ENCODE data around the gene DNAJC5. TPM values are rescaled to one million over a fixed set of nuclear protein-coding genes. Genes with fewer than 3 reads are reported as not detected.
A peak's percentile ranks its signal among the peaks of the same experiment; 100 is the strongest.
"Not testable (repeated sequence)": the region's sequence is repeated elsewhere in the genome, so short reads cannot be mapped to it uniquely, and the experiment has no call there.

DNAJC5 gene
- total RNA-seq, 1 donor from 2014 or later: 30.3 TPM

GRCh38 chr20:63861365-63861934 is 33.5 kb upstream of the DNAJC5 start, which contains the start of gene ABHD16B:
Gene ABHD16B, plus strand, starts transcription at chr20:63861498. Its CDS starts 43 bp downstream, at chr20:63861541.
- peaks cover 37 to 52% (median 47%) of the 10 kb centered on the region in 3 donors for H3K4me1 ChIP-seq (ENCODE audit: control insufficient read depth in 3 of 3, insufficient read depth in 3 of 3, low read length in 3 of 3)
- H3K4me3 ChIP-seq (ENCODE audit: low read length in 3 of 3): no peak within 1 kb of the TSS
- H3K9ac ChIP-seq (ENCODE audit: low read depth in 1 of 3, low read length in 3 of 3): no peak within 1 kb of the TSS
- H3K36me3 ChIP-seq (ENCODE audit: control insufficient read depth in 3 of 3, insufficient read depth in 3 of 3, low read length in 3 of 3): peaks cover 6 to 14% (median 8%) of the 10 kb centered on the region in 3 donors
- H3K27me3 ChIP-seq (ENCODE audit: control insufficient read depth in 3 of 3, insufficient read depth in 3 of 3, low read length in 3 of 3): peaks cover 3 to 16% (median 6%) of the 10 kb centered on the region in 3 donors
- H3K27ac ChIP-seq (ENCODE audit: low read depth, low read length): no peak within 1 kb of the TSS
- no peaks in the 10 kb centered on the region for H3K9me3 ChIP-seq (ENCODE audit: control insufficient read depth in 3 of 3, low read length in 3 of 3)

- Histone ChIP-seq H3K4me1 (ENCODE audit: control insufficient read depth in 3 of 3, insufficient read depth in 3 of 3, low read length in 3 of 3) (peaks cover 33 to 52% (median 47%) of the 10 kb centered on the region in 3 donors), H3K27me3 (ENCODE audit: control insufficient read depth in 3 of 3, insufficient read depth in 3 of 3, low read length in 3 of 3) (peaks cover 0 to 11% (median 3%) of the 10 kb centered on the region in 3 donors), H3K9ac (ENCODE audit: low read depth in 1 of 3, low read length in 3 of 3) (no peak overlapping the region), H3K36me3 (ENCODE audit: control insufficient read depth in 3 of 3, insufficient read depth in 3 of 3, low read length in 3 of 3) (peaks cover 6 to 14% (median 8%) of the 10 kb centered on the region in 3 donors), H3K9me3 (ENCODE audit: control insufficient read depth in 3 of 3, low read length in 3 of 3) (no peaks in the 10 kb centered on the region), H3K4me3 (ENCODE audit: low read length in 3 of 3) (no peak overlapping the region), H3K27ac (ENCODE audit: low read depth, low read length) (no peak overlapping the region)
Observed at GRCh38 chr20:63861981-63862901, 32.7 kb upstream of the DNAJC5 start.

DNA sequence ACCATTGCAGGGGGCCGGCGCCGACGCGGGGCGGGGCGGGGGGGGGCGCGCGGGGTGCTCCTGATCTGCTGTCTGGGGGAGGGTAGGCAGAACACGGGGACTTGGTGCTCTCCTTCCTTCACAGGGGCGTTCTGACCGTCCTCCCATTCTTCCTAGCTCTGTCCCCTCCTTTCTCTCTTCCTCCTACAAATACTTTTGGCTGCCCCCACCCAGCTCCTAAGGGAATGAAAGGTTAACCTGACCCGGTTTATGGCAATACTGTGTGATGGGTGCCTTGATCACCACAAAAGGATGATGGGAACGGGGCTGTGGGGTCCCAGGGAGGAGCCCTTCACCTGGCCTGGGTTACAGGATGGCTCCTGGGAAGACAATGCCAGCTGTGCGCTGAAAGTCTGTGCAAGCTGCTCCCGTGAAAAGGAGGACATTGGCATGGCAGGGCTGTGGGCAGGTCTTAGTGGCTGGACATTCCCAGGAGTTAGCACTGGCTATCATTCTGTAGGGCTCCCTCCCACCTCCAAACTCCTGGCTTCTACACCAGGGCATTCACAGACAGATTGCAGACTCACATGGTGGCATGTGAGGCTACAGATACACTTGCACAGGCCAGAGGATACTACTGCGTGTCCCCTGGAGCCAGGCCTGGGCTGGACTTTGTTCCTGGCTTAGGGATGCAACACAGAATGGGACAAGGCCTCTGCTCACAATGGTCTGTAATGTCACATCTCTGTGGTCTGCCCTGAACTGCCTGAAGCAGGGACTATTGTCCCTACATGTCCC is 31.7 kb upstream of the DNAJC5 start:
- Histone ChIP-seq H3K4me1 (ENCODE audit: control insufficient read depth in 3 of 3, insufficient read depth in 3 of 3, low read length in 3 of 3) (peaks cover 24 to 43% (median 39%) of the 10 kb centered on the region in 3 donors), H3K9me3 (ENCODE audit: control insufficient read depth in 3 of 3, low read length in 3 of 3) (no peaks in the 10 kb centered on the region), H3K27ac (ENCODE audit: low read depth, low read length) (peak overlapping the region; percentile 95), H3K27me3 (ENCODE audit: control insufficient read depth in 3 of 3, insufficient read depth in 3 of 3, low read length in 3 of 3) (peaks cover 0 to under 1% (median 0%) of the 10 kb centered on the region in 3 donors), H3K4me3 (ENCODE audit: low read length in 3 of 3) (peak overlapping the region in 2 of 3 donors; percentile 80 to 90), H3K36me3 (ENCODE audit: control insufficient read depth in 3 of 3, insufficient read depth in 3 of 3, low read length in 3 of 3) (peaks cover 6 to 14% (median 8%) of the 10 kb centered on the region in 3 donors), H3K9ac (ENCODE audit: low read depth in 1 of 3, low read length in 3 of 3) (peak overlapping the region; percentile 75 to 88 (median 79))

- Histone ChIP-seq H3K36me3 (ENCODE audit: control insufficient read depth in 3 of 3, insufficient read depth in 3 of 3, low read length in 3 of 3) (peaks cover 6 to 17% (median 9%) of the 10 kb centered on the region in 3 donors), H3K4me3 (ENCODE audit: low read length in 3 of 3) (peak overlapping the region; percentile 80 to 90 (median 83)), H3K4me1 (ENCODE audit: control insufficient read depth in 3 of 3, insufficient read depth in 3 of 3, low read length in 3 of 3) (peaks cover 20 to 35% (median 31%) of the 10 kb centered on the region in 3 donors), H3K27ac (ENCODE audit: low read depth, low read length) (peak overlapping the region; percentile 95), H3K9me3 (ENCODE audit: control insufficient read depth in 3 of 3, low read length in 3 of 3) (no peaks in the 10 kb centered on the region), H3K27me3 (ENCODE audit: control insufficient read depth in 3 of 3, insufficient read depth in 3 of 3, low read length in 3 of 3) (no peaks in the 10 kb centered on the region), H3K9ac (ENCODE audit: low read depth in 1 of 3, low read length in 3 of 3) (peak overlapping the region; percentile 75 to 88 (median 79))
Observed at GRCh38 chr20:63863798-63864544, 31.0 kb upstream of the DNAJC5 start.

GRCh38 chr20:63864545-63864977 is 30.4 kb upstream of the DNAJC5 start:
- Histone ChIP-seq H3K4me1 (ENCODE audit: control insufficient read depth in 3 of 3, insufficient read depth in 3 of 3, low read length in 3 of 3) (peaks cover 14 to 29% (median 26%) of the 10 kb centered on the region in 3 donors), H3K9ac (ENCODE audit: low read depth in 1 of 3, low read length in 3 of 3) (peak overlapping the region; percentile 75 to 88 (median 79))

GRCh38 chr20:63864978-63865640 is 29.8 kb upstream of the DNAJC5 start, which contains the start of gene TPD52L2:
Gene TPD52L2, plus strand, starts transcription at chr20:63865270. Its CDS starts 96 bp downstream, at chr20:63865366.
- no peaks in the 10 kb centered on the region for H3K27me3 ChIP-seq (ENCODE audit: control insufficient read depth in 3 of 3, insufficient read depth in 3 of 3, low read length in 3 of 3)
- peak within 1 kb of the TSS; percentile 95 for H3K27ac ChIP-seq (ENCODE audit: low read depth, low read length)
- H3K9ac ChIP-seq (ENCODE audit: low read depth in 1 of 3, low read length in 3 of 3): peak within 1 kb of the TSS; percentile 95 to 98 (median 96)
- H3K36me3 ChIP-seq (ENCODE audit: control insufficient read depth in 3 of 3, insufficient read depth in 3 of 3, low read length in 3 of 3): peaks cover 14 to 27% (median 20%) of the 10 kb centered on the region in 3 donors
- no peaks in the 10 kb centered on the region for H3K9me3 ChIP-seq (ENCODE audit: control insufficient read depth in 3 of 3, low read length in 3 of 3)
- H3K4me3 ChIP-seq (ENCODE audit: low read length in 3 of 3): peak within 1 kb of the TSS; percentile 80 to 90 (median 83)
- H3K4me1 ChIP-seq (ENCODE audit: control insufficient read depth in 3 of 3, insufficient read depth in 3 of 3, low read length in 3 of 3): peaks cover 14 to 29% (median 26%) of the 10 kb centered on the region in 3 donors

More at GRCh38 chr20:63864545-63864977, 30.4 kb upstream of the DNAJC5 start:
- H3K36me3 ChIP-seq (ENCODE audit: control insufficient read depth in 3 of 3, insufficient read depth in 3 of 3, low read length in 3 of 3): peaks cover 11 to 22% (median 15%) of the 10 kb centered on the region in 3 donors
- H3K4me3 ChIP-seq (ENCODE audit: low read length in 3 of 3): peak overlapping the region; percentile 80 to 90 (median 83)
- H3K9me3 ChIP-seq (ENCODE audit: control insufficient read depth in 3 of 3, low read length in 3 of 3): no peaks in the 10 kb centered on the region
- no peaks in the 10 kb centered on the region for H3K27me3 ChIP-seq (ENCODE audit: control insufficient read depth in 3 of 3, insufficient read depth in 3 of 3, low read length in 3 of 3)
- peak overlapping the region; percentile 95 for H3K27ac ChIP-seq (ENCODE audit: low read depth, low read length)

DNA sequence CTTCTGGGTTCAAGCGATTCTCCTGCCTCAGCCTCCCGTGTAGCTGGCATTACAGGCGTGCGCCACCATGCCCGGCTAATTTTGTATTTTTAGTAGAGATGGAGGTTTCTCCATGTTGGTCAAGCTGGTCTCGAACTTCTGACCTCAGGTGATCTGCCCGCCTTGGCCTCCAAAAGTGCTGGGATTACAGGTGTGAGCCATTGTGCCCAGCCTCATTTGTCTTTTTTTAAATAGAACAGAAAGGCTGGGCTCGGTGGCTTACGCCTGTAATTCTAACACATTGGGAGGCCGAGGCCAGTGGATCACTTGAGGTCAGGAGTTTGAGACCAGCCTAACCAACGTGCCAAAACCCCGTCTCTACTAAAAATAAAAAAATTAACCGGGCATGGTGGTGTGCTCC is 27.9 kb upstream of the DNAJC5 start:
- H3K9ac ChIP-seq (ENCODE audit: low read depth in 1 of 3, low read length in 3 of 3); H3K27ac ChIP-seq (ENCODE audit: low read depth, low read length); H3K4me3 ChIP-seq (ENCODE audit: low read length in 3 of 3); H3K9me3 ChIP-seq (ENCODE audit: control insufficient read depth in 3 of 3, low read length in 3 of 3); H3K27me3 ChIP-seq (ENCODE audit: control insufficient read depth in 3 of 3, insufficient read depth in 3 of 3, low read length in 3 of 3): not testable (repeated sequence)
- peaks cover 11 to 22% (median 22%) of the 10 kb centered on the region in 3 donors for H3K36me3 ChIP-seq (ENCODE audit: control insufficient read depth in 3 of 3, insufficient read depth in 3 of 3, low read length in 3 of 3)
- H3K4me1 ChIP-seq (ENCODE audit: control insufficient read depth in 3 of 3, insufficient read depth in 3 of 3, low read length in 3 of 3): peaks cover 14 to 29% (median 26%) of the 10 kb centered on the region in 3 donors

DNA sequence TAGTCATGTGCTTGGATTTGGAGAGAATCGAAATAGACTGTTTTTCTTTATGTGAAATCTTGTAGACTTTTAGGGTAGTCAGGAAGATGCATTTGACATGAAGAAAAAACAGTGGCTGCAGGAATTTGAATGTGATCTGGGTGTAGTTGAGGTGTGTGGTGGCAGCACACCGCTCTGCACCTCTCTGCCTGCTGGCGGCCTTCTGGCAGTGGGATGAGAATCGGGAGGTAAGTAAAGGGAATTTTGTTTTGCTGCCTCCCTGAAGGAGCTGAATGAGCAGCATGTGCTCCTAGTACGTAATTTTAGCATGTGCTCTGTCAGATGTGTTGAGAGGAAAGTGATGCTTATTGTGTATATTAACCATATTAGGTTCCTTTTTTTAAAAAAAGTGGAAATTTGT is 26.7 kb upstream of the DNAJC5 start:
- no peaks in the 10 kb centered on the region for H3K27me3 ChIP-seq (ENCODE audit: control insufficient read depth in 3 of 3, insufficient read depth in 3 of 3, low read length in 3 of 3)
- no peak overlapping the region for H3K9ac ChIP-seq (ENCODE audit: low read depth in 1 of 3, low read length in 3 of 3)
- H3K4me1 ChIP-seq (ENCODE audit: control insufficient read depth in 3 of 3, insufficient read depth in 3 of 3, low read length in 3 of 3): peaks cover 12 to 26% (median 22%) of the 10 kb centered on the region in 3 donors
- no peak overlapping the region for H3K27ac ChIP-seq (ENCODE audit: low read depth, low read length)
- H3K9me3 ChIP-seq (ENCODE audit: control insufficient read depth in 3 of 3, low read length in 3 of 3): no peaks in the 10 kb centered on the region
- peaks cover 8 to 21% (median 21%) of the 10 kb centered on the region in 3 donors for H3K36me3 ChIP-seq (ENCODE audit: control insufficient read depth in 3 of 3, insufficient read depth in 3 of 3, low read length in 3 of 3)
- no peak overlapping the region for H3K4me3 ChIP-seq (ENCODE audit: low read length in 3 of 3)
